GM12874 (cell line): Measurements from ENCODE around the gene TRPM4.

Source experiments
- TF ChIP-seq, protein P1 (sequence below): IDR thresholded peaks from 2 replicates; pipeline ENCODE4 v1.5.1; 2011; ENCODE audit warnings: low read depth, mild to moderate bottlenecking, control low read depth, low read length, moderate library complexity; ENCODE audit not compliant: insufficient read depth

TRPM4 gene

DNA sequence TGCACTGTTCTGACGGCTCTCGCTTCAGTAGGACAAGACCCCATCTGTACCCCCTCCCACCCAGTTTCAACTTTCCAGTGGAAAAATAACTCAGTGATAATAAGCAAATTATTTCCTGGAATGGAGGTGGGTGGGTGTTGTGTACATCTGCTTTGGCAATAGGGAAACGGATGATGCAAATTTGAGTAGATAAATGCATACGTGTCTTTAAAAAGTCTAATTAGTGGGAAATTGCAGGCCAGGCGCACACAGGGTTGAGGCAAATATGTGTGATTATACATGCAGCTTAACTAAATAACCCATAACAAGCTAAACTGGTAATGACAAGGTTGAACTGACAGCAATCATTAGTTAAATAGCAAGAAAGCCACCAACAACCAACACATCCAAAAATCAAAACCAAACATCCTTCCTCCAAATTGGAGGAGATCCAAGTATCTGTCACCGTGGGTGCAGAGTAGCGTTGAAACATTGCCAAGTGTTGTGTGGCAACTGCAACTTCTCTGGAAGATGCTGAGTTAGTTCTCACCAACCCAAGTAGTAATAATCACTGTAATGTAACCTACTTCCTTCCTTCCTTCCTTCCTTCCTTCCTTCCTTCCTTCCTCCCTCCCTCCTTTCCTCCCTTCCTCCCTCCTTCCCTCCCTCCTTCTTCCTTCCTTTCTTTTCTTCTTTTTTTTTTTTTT lies 54.6 kb downstream of the TRPM4 start:
- TF ChIP-seq, protein P1, sequence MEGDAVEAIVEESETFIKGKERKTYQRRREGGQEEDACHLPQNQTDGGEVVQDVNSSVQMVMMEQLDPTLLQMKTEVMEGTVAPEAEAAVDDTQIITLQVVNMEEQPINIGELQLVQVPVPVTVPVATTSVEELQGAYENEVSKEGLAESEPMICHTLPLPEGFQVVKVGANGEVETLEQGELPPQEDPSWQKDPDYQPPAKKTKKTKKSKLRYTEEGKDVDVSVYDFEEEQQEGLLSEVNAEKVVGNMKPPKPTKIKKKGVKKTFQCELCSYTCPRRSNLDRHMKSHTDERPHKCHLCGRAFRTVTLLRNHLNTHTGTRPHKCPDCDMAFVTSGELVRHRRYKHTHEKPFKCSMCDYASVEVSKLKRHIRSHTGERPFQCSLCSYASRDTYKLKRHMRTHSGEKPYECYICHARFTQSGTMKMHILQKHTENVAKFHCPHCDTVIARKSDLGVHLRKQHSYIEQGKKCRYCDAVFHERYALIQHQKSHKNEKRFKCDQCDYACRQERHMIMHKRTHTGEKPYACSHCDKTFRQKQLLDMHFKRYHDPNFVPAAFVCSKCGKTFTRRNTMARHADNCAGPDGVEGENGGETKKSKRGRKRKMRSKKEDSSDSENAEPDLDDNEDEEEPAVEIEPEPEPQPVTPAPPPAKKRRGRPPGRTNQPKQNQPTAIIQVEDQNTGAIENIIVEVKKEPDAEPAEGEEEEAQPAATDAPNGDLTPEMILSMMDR: no peak

- TF ChIP-seq, protein P1: peak; percentile 34; the same call in 1 of the 2 replicates
Observed at GRCh38 chr19:49213791-49214190, 56.2 kb downstream of the TRPM4 start.

GRCh38 chr19:49214701-49215100 lies 57.1 kb downstream of the TRPM4 start:
- TF ChIP-seq, protein P1: no peak

GRCh38 chr19:49216071-49216470 lies 58.5 kb downstream of the TRPM4 start:
- TF ChIP-seq, protein P1: no peak

DNA sequence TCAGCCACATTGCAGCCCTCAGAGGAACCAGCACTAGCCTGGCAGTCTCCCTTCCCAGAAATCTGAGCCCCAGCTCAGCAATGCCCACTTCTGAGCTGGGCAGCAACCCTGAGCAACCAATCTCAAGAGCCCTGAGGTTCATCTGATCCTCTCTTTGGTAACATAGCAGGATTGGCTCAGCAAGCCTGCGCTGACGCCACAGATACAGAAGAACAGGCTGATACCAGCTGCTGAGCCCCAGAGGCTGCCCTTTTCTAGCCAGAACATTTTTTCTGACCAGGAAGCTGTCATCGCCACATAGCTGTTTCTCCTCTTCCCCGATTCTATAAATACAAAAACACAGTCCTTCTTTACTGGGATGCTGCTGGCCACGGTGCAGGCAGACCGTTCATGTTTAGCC lies 59.8 kb downstream of the TRPM4 start:
- TF ChIP-seq, protein P1: no peak

DNA sequence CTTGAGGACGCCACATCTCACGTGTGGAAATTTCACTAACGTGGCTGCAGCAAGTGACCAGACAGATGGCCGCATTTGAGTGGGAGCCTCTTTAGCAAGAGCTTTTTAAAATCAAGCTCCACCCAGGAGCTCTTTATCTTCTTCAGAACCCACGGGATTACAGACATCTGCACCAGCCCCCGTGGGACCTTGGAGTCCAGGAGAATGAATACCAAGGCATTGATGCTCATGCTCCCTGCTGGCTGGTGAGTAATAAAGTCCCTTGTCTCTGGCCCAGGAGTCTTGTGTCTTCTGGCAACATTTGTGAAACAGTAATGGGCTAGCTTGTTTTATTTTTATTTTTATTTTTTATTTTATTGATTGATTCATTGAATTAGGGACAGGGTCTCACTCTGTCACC lies 64.4 kb downstream of the TRPM4 start:
- TF ChIP-seq, protein P1: no peak

- TF ChIP-seq, protein P1: no peak
Observed at GRCh38 chr19:49222528-49222927, 64.9 kb downstream of the TRPM4 start.

DNA sequence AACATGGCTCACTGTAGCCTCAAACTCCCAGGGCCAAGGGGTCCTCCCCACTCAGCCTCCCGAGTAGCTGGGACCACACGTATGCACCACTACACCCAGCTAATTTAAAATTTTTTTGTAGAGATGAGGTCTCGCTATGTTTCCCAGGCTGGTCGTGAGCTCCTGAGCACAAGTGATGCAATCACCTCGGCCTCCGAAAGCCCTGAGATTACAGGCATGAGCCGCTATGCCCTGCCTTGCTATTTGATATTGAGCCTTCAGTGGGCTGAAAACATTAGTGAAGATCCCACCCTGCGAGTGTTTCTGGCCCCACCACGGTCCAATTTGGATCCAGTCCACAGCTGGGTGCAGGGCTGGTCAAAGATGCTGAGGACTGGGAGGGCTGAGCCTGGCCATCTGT lies 65.9 kb downstream of the TRPM4 start:
- TF ChIP-seq, protein P1: no peak
